CD1c-positive myeloid dendritic cell (primary cell): Measurements from ENCODE around the gene SLC5A11.
"Not testable (repeated sequence)": the region's sequence is repeated elsewhere in the genome, so short reads cannot be mapped to it uniquely, and the experiment has no call there.

Experiments
- DNase-seq: peaks from one replicate; pipeline ENCODE4 v3.0.0-alpha.2; 2016; ENCODE audit errors: extremely low spot score

SLC5A11 gene

DNA sequence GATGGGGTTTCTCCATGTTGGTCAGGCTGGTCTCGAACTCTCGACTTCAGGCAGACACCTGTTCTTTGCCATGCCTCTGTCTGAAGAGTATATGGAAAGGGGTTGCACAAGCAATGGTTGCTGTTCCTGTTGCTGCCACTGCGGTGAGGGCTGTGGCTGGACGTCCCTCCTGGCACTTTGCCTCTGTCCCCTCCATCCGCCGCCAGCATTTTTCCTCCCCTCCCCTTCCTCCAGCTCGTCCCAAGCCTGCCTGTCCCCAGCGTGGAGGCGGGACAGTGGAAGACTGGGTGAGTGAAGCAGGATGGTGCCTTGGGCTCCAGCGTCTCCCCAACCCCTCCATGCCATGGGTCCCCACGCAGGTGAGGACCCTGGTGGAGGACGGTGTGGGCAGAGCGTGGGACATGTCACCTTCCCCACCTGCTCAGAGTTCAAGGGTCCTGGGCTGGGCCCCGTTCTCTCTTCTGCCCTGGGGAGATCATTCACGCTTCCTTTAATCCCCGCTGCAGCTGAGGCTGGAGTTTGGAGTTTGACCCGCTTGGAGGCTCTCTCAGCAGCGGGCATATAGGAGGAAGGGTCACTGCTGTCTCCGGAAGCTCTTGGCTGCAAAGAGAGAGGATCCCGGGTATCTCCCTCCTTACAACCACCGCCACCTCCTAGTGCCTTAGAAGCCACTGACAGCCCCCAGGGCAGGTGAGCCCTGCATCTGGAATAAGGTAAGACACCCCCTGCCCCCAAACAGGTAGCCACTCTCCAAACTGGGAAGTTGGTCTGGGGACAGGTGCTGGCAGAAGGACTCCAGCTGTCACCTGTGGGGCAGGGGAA is at the start of gene SLC5A11:
TSS of gene SLC5A11 (plus strand) at position 238 of the 822 bp plus-strand sequence. CDS start 12,681 bp downstream, outside the sequence.
- DNase-seq = no peak

- no peak for DNase-seq
Measured at GRCh38 chr16:24800586-24800985, 45.2 kb upstream of the SLC5A11 start.

DNA sequence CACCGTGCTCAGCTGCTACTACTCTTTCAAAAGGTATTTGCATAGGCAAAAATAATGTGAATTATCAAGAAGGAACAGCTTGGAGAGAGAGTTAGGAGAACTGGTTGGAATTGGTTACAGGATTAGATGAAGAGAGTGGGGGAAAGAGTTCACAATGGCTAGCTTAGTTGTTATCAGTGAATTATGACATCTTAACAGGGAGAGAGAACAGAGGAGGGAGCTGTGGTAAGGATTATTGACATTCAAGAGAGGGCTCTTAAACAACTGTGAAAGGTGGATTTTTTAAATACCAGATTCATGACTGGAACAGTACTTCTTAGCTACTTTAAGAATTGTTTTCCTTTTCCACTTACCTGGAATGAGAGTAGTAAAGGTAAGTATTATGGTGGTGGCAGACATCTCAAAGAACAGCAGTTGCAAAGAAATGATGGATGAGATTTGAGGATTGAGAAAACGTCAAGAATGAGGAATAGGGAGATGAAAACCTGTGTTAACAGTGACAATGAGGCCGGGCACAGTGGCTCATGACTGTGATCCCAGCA is 43.9 kb upstream of the SLC5A11 start:
- DNase-seq = no peak

- DNase-seq = no peak
Measured at GRCh38 chr16:24805484-24805883, 40.3 kb upstream of the SLC5A11 start.

DNA sequence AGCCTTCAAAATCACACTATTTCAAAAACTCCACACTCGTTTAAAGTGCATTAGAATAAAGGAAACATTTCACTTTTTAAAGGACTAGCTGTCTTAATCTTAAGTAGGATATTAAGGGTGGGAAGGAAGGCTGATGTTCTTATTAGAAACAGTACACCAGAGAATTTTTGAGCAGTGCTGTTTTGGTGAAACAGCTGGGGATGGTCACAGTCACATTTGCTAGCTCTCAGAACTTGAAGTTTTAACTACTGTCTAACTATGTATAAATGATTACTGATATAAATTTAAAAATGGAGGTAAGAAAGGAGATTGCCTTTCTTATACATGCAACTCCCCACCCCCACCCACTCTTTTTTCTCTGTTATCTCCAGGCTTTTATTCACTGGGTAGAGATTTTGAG is 38.5 kb upstream of the SLC5A11 start:
- DNase-seq = no peak

DNA sequence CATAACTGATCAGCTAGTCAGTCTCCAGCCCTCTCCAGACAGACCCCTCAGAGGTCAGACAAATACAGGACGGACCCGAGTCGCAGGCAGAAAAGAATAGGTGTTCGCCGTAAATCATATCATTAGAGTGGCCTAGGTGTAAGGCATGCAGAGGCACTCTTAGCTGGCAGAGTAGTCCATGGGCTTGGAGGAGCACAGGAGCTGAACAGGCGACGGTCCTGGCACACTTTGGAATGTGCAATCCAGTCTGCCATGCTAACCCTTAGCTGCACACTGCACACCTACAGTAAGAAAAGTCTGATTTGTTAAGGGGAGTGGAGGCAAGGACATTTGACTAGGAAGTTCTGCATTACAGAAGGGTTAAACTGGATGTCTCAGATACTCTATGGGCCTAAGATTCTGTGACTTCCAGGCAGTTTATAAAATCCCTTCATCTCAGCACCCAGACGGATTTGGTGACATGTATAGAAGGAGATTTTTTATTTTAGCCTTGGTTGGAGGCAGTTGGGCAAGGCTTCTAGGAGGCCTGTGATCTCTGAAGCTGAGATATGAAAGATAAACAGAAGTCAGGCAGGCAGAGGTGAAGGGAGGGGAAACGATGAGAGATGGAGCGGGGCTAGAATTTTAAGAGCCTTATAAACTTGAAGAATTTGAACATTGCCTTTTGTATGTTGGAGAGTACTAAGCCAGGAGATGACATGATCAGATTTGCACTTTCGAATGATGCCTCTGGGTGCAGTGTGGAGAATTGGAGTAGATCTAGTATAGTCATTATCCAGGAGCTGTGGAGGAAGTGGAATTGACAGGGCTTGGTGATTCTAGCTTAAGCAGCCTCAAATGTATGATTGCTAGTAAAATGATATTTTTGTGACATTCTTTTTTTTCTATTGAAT is 34.6 kb upstream of the SLC5A11 start:
- DNase-seq = no peak

GRCh38 chr16:24812813-24813212 is 33.0 kb upstream of the SLC5A11 start:
- not testable (repeated sequence) for DNase-seq

GRCh38 chr16:24815021-24815420 is 30.7 kb upstream of the SLC5A11 start:
- DNase-seq = no peak

GRCh38 chr16:24816688-24817087 is 29.1 kb upstream of the SLC5A11 start:
- no peak for DNase-seq

DNA sequence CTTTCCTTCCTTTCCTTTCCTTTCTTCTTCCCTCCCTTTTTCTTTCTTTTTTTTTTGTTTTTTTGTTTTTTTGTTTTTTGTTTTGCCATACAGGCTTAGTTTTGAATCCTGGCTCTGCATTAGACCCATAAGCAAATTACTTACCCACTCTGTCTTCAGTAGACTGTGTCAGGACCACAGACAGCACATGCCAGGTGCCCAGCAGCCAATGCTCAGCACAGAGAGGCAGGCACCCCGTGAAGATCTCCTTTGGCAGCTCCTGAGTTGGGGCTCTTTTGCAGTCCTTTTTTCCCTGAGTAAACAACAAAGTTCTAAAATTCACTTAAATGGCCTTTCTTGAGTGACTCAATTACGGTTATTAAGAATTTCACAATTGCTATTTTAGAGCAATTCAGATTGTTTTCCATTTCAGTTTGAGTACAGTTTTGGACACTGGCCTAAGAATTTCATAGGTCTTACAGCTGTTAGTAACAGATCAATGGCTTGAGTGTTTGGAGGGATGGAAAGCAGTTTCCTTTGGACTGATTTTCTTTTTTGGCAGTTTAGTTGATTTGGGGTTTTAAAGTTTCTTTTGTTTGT is 26.2 kb upstream of the SLC5A11 start:
- DNase-seq = no peak

DNA sequence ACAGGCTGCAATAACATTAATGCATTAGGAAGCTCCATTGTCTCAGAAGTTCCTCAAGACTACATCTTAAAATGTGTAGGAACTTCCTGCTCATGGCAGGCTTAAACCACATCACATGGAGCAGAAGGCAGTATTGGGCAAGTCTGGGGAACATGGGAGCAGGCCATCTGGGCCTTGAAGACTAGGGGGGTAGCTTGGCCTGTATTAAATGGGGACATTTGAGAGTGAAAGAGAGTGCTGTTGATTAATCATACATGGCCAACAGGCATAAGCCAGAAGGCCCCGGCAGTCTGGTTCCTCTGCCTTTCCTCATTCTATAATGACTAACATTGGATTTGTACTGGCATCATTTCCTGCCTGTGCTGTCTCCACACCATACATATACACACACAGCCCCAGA is 25.2 kb upstream of the SLC5A11 start:
- DNase-seq = no peak

- DNase-seq = no peak
Measured at GRCh38 chr16:24821129-24821528, 24.6 kb upstream of the SLC5A11 start.

GRCh38 chr16:24822542-24822941 is 23.2 kb upstream of the SLC5A11 start:
- no peak for DNase-seq

- no peak for DNase-seq
Measured at GRCh38 chr16:24822974-24823373, 22.8 kb upstream of the SLC5A11 start.

DNA sequence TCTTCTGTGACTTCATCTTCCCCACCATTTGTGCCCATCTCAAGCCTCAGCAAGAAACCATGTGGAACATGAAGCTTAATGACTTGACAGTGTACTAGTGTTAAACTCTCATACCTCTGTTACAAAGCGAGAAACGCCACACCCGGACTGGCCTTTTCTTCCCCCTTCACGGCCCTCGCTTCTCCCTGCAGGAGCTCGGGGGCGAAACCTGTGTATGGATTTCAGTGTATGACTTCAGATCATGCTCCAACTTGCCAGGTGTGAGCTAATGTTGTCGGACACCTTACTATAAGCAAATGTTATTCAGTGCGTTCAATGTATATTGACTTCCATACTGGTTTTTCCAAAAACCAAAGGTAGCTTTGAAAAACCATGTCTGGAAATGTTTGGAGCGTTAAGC is 20.1 kb upstream of the SLC5A11 start:
- no peak for DNase-seq

- DNase-seq = no peak
Measured at GRCh38 chr16:24826096-24826690, 19.6 kb upstream of the SLC5A11 start.

GRCh38 chr16:24826817-24827566 is 18.8 kb upstream of the SLC5A11 start:
- DNase-seq = no peak

GRCh38 chr16:24829153-24829552 is 16.6 kb upstream of the SLC5A11 start:
- DNase-seq = no peak

- no peak for DNase-seq
Measured at GRCh38 chr16:24833352-24833751, 12.4 kb upstream of the SLC5A11 start.

DNA sequence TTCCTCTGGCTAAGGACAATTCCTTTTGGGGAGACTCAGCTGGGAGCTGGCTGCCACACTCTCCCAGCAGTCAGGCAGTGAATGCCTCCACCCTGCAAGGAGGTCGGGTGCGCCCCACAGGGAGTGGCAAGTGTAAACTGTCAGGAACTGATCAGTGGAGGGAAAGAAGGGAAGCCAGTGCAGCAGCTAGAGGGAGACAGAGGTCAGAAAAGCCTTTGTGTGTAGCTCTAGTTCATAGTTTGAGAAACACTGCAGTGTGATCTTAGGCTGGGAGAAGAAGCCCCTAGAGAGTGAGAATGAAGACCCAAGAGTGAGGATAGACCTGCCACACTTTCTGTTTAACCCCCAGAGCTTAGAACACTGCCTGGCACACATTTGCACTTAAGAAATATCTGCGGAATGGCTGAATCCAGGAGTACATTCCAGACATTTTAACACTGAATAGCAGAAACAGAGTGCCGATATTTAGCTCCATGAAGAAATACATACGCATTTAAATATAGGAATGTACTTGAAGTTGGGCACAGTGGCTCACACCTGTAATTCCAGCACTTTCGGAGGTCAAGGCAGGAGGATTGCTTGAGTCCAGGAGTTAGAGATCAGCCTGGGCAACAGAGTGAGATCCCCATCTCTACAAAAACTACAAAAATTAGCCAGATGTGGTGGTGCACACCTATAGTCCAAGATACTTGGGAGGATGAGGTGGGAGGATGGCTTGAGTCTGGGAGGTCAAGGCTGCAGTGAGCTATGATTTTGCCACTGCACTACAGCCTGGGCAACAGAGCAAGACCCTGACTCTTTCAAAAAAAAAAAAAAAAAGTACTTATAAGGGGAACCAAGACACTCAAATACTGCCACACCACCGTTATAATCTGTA is 11.1 kb upstream of the SLC5A11 start:
- DNase-seq = no peak
